Measurements from ENCODE around the gene CMSS1.

CMSS1 gene

GRCh38 chr3:100173961-100174360 lies 356.3 kb downstream of the CMSS1 start:
- H3K4me3 ChIP-seq (ENCODE audit: low read length): no peak overlapping the region
- TF ChIP-seq CTCF (IDR thresholded peaks at IDR 0.05; ENCODE audit: insufficient read depth, low read depth, low read length, missing control alignments): no peak
- DNase-seq (ENCODE audit: low read depth): no peak

GRCh38 chr3:100175637-100176280 lies 358.1 kb downstream of the CMSS1 start:
- no peak for DNase-seq (ENCODE audit: low read depth)
- no peak for TF ChIP-seq CTCF (IDR thresholded peaks at IDR 0.05; ENCODE audit: insufficient read depth, low read depth, low read length, missing control alignments)
- no peak overlapping the region for H3K4me3 ChIP-seq (ENCODE audit: low read length)

GRCh38 chr3:100179692-100180349 lies 362.2 kb downstream of the CMSS1 start:
- H3K4me3 ChIP-seq (ENCODE audit: low read length): no peak overlapping the region
- no peak for TF ChIP-seq CTCF (IDR thresholded peaks at IDR 0.05; ENCODE audit: insufficient read depth, low read depth, low read length, missing control alignments)
- DNase-seq (ENCODE audit: low read depth): no peak

GRCh38 chr3:100183608-100184125 lies 366.0 kb downstream of the CMSS1 start:
- no peak overlapping the region for H3K4me3 ChIP-seq (ENCODE audit: low read length)
- TF ChIP-seq CTCF (IDR thresholded peaks at IDR 0.05; ENCODE audit: insufficient read depth, low read depth, low read length, missing control alignments): no peak
- no peak for DNase-seq (ENCODE audit: low read depth)

GRCh38 chr3:100184948-100185570 lies 367.4 kb downstream of the CMSS1 start:
- no peak for DNase-seq (ENCODE audit: low read depth)
- TF ChIP-seq CTCF (IDR thresholded peaks at IDR 0.05; ENCODE audit: insufficient read depth, low read depth, low read length, missing control alignments): no peak
- H3K4me3 ChIP-seq (ENCODE audit: low read length): no peak overlapping the region

- TF ChIP-seq CTCF (IDR thresholded peaks at IDR 0.05; ENCODE audit: insufficient read depth, low read depth, low read length, missing control alignments): no peak
- no peak overlapping the region for H3K4me3 ChIP-seq (ENCODE audit: low read length)
- DNase-seq (ENCODE audit: low read depth): no peak
Observed at GRCh38 chr3:100185847-100186246, 368.2 kb downstream of the CMSS1 start.

Data from epithelial cell of esophagus (primary cell).